MG63 (cell line): ENCODE results near the gene CTRL. TPM values are rescaled to one million over a fixed set of nuclear protein-coding genes. Genes with fewer than 3 reads are reported as not detected.

Experiments used
- DNase-seq: peaks from one replicate; pipeline ENCODE4 v3.0.0-alpha.2; 2020
- H3K27me3 ChIP-seq: fragments of 250-450 bp; sonication (Bioruptor Pico); 2 replicates; pipeline ENCODE4 v1.5.1; 2020; ENCODE audit warnings: mild to moderate bottlenecking, moderate library complexity
- H3K36me3 ChIP-seq: fragments of 250-450 bp; sonication (Bioruptor Pico); 2 replicates; pipeline ENCODE4 v1.5.1; 2020; ENCODE audit warnings: mild to moderate bottlenecking, moderate library complexity
- H3K4me3 ChIP-seq: fragments of 250-450 bp; sonication (Bioruptor Pico); 2 replicates; pipeline ENCODE4 v1.5.1; 2020; ENCODE audit warnings: mild to moderate bottlenecking, moderate library complexity
- H3K9me3 ChIP-seq: fragments of 250-450 bp; sonication (Bioruptor Pico); 2 replicates; pipeline ENCODE4 v1.5.1; 2020; ENCODE audit warnings: mild to moderate bottlenecking, moderate library complexity
- total RNA-seq: library from RNA; depleted of rRNA; stranded (reverse); fragments of >200 nt; shearing (Covaris generic); gene quantifications from 2 replicates; pipeline ENCODE4 v1.2.3, GENCODE V29; 2014; ENCODE audit warnings: low replicate concordance; rRNA removed

The CTRL gene
- total RNA-seq, 1 experiment from 2014 or later, result 1.9 TPM

DNA sequence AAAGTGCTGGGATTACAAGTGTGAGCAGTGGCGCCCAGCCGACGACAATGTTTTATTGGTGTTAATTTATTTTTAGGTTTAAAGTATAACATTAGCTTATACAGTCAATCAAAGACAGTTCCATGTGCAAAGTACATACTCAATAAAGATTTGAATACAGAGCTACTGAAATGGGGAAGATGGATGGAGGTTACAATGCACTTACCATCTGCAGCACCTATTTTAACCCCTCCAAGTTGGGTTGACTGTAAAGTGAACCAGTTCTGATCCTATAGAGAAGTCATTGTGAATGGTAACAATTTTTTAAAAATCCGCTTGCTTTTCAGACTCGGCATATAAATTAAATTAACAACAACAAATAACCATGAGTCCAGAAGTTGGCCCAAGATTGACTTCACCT, 39.3 kb downstream of the CTRL start:
- H3K36me3 ChIP-seq, result no peaks in the 10 kb centered on the region
- DNase-seq, result no peak
- H3K4me3 ChIP-seq, result peak overlapping the region; percentile 75
- H3K27me3 ChIP-seq, result no peaks in the 10 kb centered on the region
- no peaks in the 10 kb centered on the region for H3K9me3 ChIP-seq

- Histone ChIP-seq H3K9me3 (no peaks in the 10 kb centered on the region), H3K36me3 (peaks cover 9% of the 10 kb centered on the region), H3K27me3 (no peaks in the 10 kb centered on the region), H3K4me3 (no peak overlapping the region)
- DNase-seq, result no peak
Measured at GRCh38 chr16:67888331-67888730, 43.3 kb downstream of the CTRL start.

GRCh38 chr16:67886387-67886786, 45.3 kb downstream of the CTRL start:
- no peaks in the 10 kb centered on the region for H3K27me3 ChIP-seq
- DNase-seq, result no peak

GRCh38 chr16:67885976-67886375, 45.7 kb downstream of the CTRL start:
- no peaks in the 10 kb centered on the region for H3K9me3 ChIP-seq
- H3K27me3 ChIP-seq, result no peaks in the 10 kb centered on the region
- peaks cover 10% of the 10 kb centered on the region for H3K36me3 ChIP-seq
- no peak for DNase-seq
- H3K4me3 ChIP-seq, result no peak overlapping the region

More at GRCh38 chr16:67886387-67886786, 45.3 kb downstream of the CTRL start:
- peaks cover 10% of the 10 kb centered on the region for H3K36me3 ChIP-seq
- no peaks in the 10 kb centered on the region for H3K9me3 ChIP-seq
- no peak overlapping the region for H3K4me3 ChIP-seq

- Histone ChIP-seq H3K27me3 (no peaks in the 10 kb centered on the region), H3K4me3 (no peak overlapping the region), H3K9me3 (no peaks in the 10 kb centered on the region), H3K36me3 (peaks cover 10% of the 10 kb centered on the region)
- DNase-seq, result no peak
Measured at GRCh38 chr16:67885545-67885944, 46.1 kb downstream of the CTRL start.

GRCh38 chr16:67884684-67885083, 47.0 kb downstream of the CTRL start, which contains the start of gene NRN1L:
Gene NRN1L (plus strand): TSS chr16:67884885. CDS start chr16:67884904, 19 bp downstream.
- no peak for DNase-seq
- H3K4me3 ChIP-seq, result no peak within 1 kb of the TSS
- peaks cover 10% of the 10 kb centered on the region for H3K36me3 ChIP-seq
- no peaks in the 10 kb centered on the region for H3K27me3 ChIP-seq
- H3K9me3 ChIP-seq, result no peaks in the 10 kb centered on the region

DNA sequence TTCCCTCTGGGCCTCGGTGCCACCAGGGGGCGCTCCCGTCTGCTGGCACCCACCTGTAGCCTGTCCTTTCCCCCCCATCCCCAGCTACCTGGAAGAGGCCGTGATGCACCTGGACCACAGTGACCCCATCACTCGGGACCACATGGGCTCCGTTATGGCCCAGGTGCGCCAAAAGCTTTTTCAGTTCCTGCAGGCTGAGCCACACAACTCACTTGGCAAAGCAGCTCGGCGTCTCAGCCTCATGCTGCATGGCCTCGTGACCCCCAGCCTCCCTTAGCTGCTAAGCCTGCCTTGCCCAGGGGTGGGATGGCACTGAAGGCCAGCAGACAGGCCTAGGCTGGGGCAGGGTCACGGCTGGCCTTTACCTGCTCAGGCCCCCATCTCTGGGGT, 47.8 kb downstream of the CTRL start:
- peaks cover 12% of the 10 kb centered on the region for H3K36me3 ChIP-seq
- peak; percentile 18 for DNase-seq

DNA sequence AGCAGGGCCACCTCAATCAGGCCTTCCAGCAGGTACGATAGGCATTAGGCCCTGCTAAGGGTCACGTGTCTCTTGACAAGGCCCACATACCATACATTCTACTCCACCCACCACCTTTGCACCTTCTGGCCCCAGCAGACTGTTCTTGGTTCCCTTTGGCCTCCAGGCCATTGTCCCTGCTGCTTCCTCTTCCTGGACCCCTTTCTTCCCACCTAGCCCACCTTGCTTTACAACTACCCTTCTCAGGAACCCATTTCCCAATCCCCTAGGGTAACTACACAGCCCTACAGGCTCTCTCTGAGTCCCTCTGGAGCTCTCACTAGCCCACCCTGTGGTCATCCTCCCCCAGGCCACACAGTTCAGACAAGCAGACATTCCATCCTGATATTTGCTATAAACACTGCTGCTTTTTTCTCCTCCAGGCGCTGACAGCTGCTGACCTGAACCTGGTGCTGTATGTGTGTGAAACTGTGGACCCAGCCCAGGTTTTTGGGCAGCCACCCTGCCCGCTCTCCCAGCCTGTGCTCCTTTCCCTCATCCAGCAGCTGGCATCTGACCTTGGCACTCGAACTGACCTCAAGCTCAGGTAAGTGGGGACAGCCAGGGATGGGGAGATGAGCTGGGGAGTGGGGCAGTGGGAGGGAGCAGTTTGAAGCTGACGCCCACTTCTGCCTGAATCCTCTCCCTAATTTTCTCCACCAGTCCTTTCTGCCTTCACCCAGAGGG, 48.4 kb downstream of the CTRL start:
- H3K4me3 ChIP-seq, result no peak overlapping the region
- peaks cover 13% of the 10 kb centered on the region for H3K36me3 ChIP-seq
- no peak for DNase-seq

More for the DNA sequence above, 47.8 kb downstream of the CTRL start:
- H3K27me3 ChIP-seq, result no peaks in the 10 kb centered on the region
- H3K9me3 ChIP-seq, result no peaks in the 10 kb centered on the region
- H3K4me3 ChIP-seq, result no peak overlapping the region

GRCh38 chr16:67882374-67883145, 49.1 kb downstream of the CTRL start:
- H3K9me3 ChIP-seq, result no peaks in the 10 kb centered on the region
- DNase-seq, result no peak
- peaks cover 15% of the 10 kb centered on the region for H3K36me3 ChIP-seq
- H3K27me3 ChIP-seq, result no peaks in the 10 kb centered on the region
- H3K4me3 ChIP-seq, result no peak overlapping the region

More for the DNA sequence above, 48.4 kb downstream of the CTRL start:
- H3K9me3 ChIP-seq, result no peaks in the 10 kb centered on the region
- no peaks in the 10 kb centered on the region for H3K27me3 ChIP-seq

GRCh38 chr16:67881621-67882161, 50.0 kb downstream of the CTRL start:
- H3K36me3 ChIP-seq, result peaks cover 15% of the 10 kb centered on the region
- H3K9me3 ChIP-seq, result no peaks in the 10 kb centered on the region
- H3K27me3 ChIP-seq, result no peaks in the 10 kb centered on the region
- no peak for DNase-seq
- no peak overlapping the region for H3K4me3 ChIP-seq

DNA sequence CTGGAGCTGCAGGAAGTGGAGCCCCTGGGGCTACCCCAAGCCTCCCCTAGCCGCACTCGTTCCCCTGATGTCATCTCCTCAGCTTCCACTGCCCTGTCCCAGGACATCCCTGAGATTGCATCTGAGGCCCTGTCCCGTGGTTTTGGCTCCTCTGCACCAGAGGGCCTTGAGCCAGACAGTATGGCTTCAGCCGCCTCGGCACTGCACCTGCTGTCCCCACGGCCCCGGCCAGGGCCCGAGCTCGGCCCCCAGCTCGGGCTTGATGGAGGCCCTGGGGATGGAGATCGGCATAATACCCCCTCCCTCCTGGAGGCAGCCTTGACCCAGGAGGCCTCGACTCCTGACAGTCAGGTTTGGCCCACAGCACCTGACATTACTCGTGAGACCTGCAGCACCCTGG, 51.1 kb downstream of the CTRL start:
- no peak for DNase-seq
- Histone ChIP-seq H3K36me3 (peaks cover 15% of the 10 kb centered on the region), H3K9me3 (no peaks in the 10 kb centered on the region), H3K27me3 (no peaks in the 10 kb centered on the region), H3K4me3 (no peak overlapping the region)

DNA sequence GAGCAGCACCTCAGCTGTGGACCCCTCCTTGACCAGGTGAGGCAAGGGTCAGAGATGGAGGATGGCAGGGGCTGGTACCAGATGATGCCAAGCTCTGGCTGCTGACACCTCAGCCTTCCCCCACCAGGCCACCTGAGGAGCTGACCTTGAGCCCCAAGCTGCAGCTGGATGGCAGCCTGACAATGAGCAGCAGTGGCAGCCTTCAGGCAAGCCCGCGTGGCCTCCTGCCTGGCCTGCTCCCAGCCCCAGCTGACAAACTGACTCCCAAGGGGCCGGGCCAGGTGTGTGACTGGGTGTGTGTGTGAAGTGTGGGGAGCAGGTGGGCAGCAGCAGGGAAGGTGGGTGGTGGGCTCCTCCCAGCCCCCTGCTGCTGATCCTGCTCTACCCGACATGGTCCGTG, 51.7 kb downstream of the CTRL start:
- DNase-seq, result no peak
- no peaks in the 10 kb centered on the region for H3K27me3 ChIP-seq
- H3K36me3 ChIP-seq, result peaks cover 15% of the 10 kb centered on the region
- H3K9me3 ChIP-seq, result no peaks in the 10 kb centered on the region
- H3K4me3 ChIP-seq, result no peak overlapping the region

Other genes starting within 250 kb of the CTRL start
- 11.8 and 13.4 TPM in 2 replicates for gene GFOD2, start 212.5 kb downstream of the CTRL start, total RNA-seq
- gene RANBP10, start 125.3 kb downstream of the CTRL start, total RNA-seq, result 0.79 and 1.8 TPM in 2 replicates
- gene TSNAXIP1, start 125.0 kb downstream of the CTRL start, total RNA-seq, result 1.4 TPM in 1 of 2 replicates, not detected in the other
- 37.2 and 42.9 TPM in 2 replicates for gene THAP11, start 89.5 kb downstream of the CTRL start, total RNA-seq
- 55.9 and 178 TPM in 2 replicates for gene NUTF2, start 84.9 kb downstream of the CTRL start, total RNA-seq
- gene CENPT, start 84.2 kb downstream of the CTRL start, total RNA-seq, result 20.4 and 27.4 TPM in 2 replicates
- 19.8 and 38.6 TPM in 2 replicates for gene EDC4, start 58.8 kb downstream of the CTRL start, total RNA-seq
- gene NRN1L, start 47.0 kb downstream of the CTRL start, total RNA-seq, result not detected in 2 replicates
- 3.1 and 13.8 TPM in 2 replicates for gene PSKH1, start 38.6 kb downstream of the CTRL start, total RNA-seq
- gene PSMB10, start 5.0 kb upstream of the CTRL start, total RNA-seq, result 8.8 and 12.7 TPM in 2 replicates
- gene LCAT, start 12.3 kb upstream of the CTRL start, total RNA-seq, result 0.16 TPM in 1 of 2 replicates, not detected in the other
- 11.9 and 12.3 TPM in 2 replicates for gene SLC12A4, start 36.8 kb upstream of the CTRL start, total RNA-seq
- not detected in 2 replicates for gene DPEP3, start 48.6 kb upstream of the CTRL start, total RNA-seq
- not detected in 2 replicates for gene DPEP2, start 67.6 kb upstream of the CTRL start, total RNA-seq
- gene DPEP2NB, start 84.0 kb upstream of the CTRL start, total RNA-seq, result not detected in 2 replicates
- gene DDX28, start 91.4 kb upstream of the CTRL start, total RNA-seq, result 17.9 and 18.0 TPM in 2 replicates
- 16.9 and 25.0 TPM in 2 replicates for gene DUS2, start 91.4 kb upstream of the CTRL start, total RNA-seq
- gene NFATC3, start 153.5 kb upstream of the CTRL start, total RNA-seq, result 4.5 and 4.6 TPM in 2 replicates